ENCODE measurements around the gene SLC6A3.
"Not testable (repeated sequence)": the region's sequence is repeated elsewhere in the genome, so short reads cannot be mapped to it uniquely, and the experiment has no call there.

The SLC6A3 gene

GRCh38 chr5:1378866-1379659 lies 66.2 kb downstream of the SLC6A3 start:
- H3K4me1 ChIP-seq (ENCODE audit: control insufficient read depth in 1 of 2, insufficient read depth in 2 of 2, low read length in 2 of 2) = peaks cover 0 to 8% of the 10 kb centered on the region in 2 donors
- no peaks in the 10 kb centered on the region for H3K27me3 ChIP-seq (ENCODE audit: low read depth, low read length)
- H3K27ac ChIP-seq (ENCODE audit: low read length) = no peak overlapping the region
- H3K36me3 ChIP-seq (ENCODE audit: control insufficient read depth in 1 of 2, insufficient read depth in 2 of 2, low read length in 2 of 2) = no peaks in the 10 kb centered on the region
- H3K9me3 ChIP-seq (ENCODE audit: control insufficient read depth in 1 of 2, low read length in 2 of 2) = no peaks in the 10 kb centered on the region
- H3K4me3 ChIP-seq (ENCODE audit: low read depth in 1 of 2, low read length in 2 of 2) = no peak overlapping the region

- Histone ChIP-seq H3K9me3 (ENCODE audit: control insufficient read depth in 1 of 2, low read length in 2 of 2) (no peaks in the 10 kb centered on the region), H3K27ac (ENCODE audit: low read length) (no peak overlapping the region), H3K4me3 (ENCODE audit: low read depth in 1 of 2, low read length in 2 of 2) (no peak overlapping the region), H3K36me3 (ENCODE audit: control insufficient read depth in 1 of 2, insufficient read depth in 2 of 2, low read length in 2 of 2) (no peaks in the 10 kb centered on the region), H3K27me3 (ENCODE audit: low read depth, low read length) (no peaks in the 10 kb centered on the region), H3K4me1 (ENCODE audit: control insufficient read depth in 1 of 2, insufficient read depth in 2 of 2, low read length in 2 of 2) (peaks cover 0 to 8% of the 10 kb centered on the region in 2 donors)
These were observed 67.1 kb downstream of the SLC6A3 start for GRCh38 chr5:1378096-1378495.

- no peaks in the 10 kb centered on the region for H3K27me3 ChIP-seq (ENCODE audit: low read depth, low read length)
- no peak overlapping the region for H3K27ac ChIP-seq (ENCODE audit: low read length)
- no peaks in the 10 kb centered on the region for H3K36me3 ChIP-seq (ENCODE audit: control insufficient read depth in 1 of 2, insufficient read depth in 2 of 2, low read length in 2 of 2)
- peaks cover 0 to 8% of the 10 kb centered on the region in 2 donors for H3K4me1 ChIP-seq (ENCODE audit: control insufficient read depth in 1 of 2, insufficient read depth in 2 of 2, low read length in 2 of 2)
- no peaks in the 10 kb centered on the region for H3K9me3 ChIP-seq (ENCODE audit: control insufficient read depth in 1 of 2, low read length in 2 of 2)
- no peak overlapping the region for H3K4me3 ChIP-seq (ENCODE audit: low read depth in 1 of 2, low read length in 2 of 2)
These were observed 68.3 kb downstream of the SLC6A3 start for GRCh38 chr5:1376981-1377380.

- Histone ChIP-seq H3K9me3 (ENCODE audit: control insufficient read depth in 1 of 2, low read length in 2 of 2) (no peaks in the 10 kb centered on the region), H3K4me1 (ENCODE audit: control insufficient read depth in 1 of 2, insufficient read depth in 2 of 2, low read length in 2 of 2) (peaks cover 0 to 8% of the 10 kb centered on the region in 2 donors), H3K27me3 (ENCODE audit: low read depth, low read length) (no peaks in the 10 kb centered on the region), H3K27ac (ENCODE audit: low read length) (no peak overlapping the region), H3K4me3 (ENCODE audit: low read depth in 1 of 2, low read length in 2 of 2) (no peak overlapping the region), H3K36me3 (ENCODE audit: control insufficient read depth in 1 of 2, insufficient read depth in 2 of 2, low read length in 2 of 2) (no peaks in the 10 kb centered on the region)
These were observed 69.1 kb downstream of the SLC6A3 start for GRCh38 chr5:1375871-1376810.

- no peak overlapping the region for H3K4me3 ChIP-seq (ENCODE audit: low read depth in 1 of 2, low read length in 2 of 2)
- no peaks in the 10 kb centered on the region for H3K9me3 ChIP-seq (ENCODE audit: control insufficient read depth in 1 of 2, low read length in 2 of 2)
- H3K27me3 ChIP-seq (ENCODE audit: low read depth, low read length) = no peaks in the 10 kb centered on the region
- no peaks in the 10 kb centered on the region for H3K4me1 ChIP-seq (ENCODE audit: control insufficient read depth in 1 of 2, insufficient read depth in 2 of 2, low read length in 2 of 2)
- H3K27ac ChIP-seq (ENCODE audit: low read length) = no peak overlapping the region
- H3K36me3 ChIP-seq (ENCODE audit: control insufficient read depth in 1 of 2, insufficient read depth in 2 of 2, low read length in 2 of 2) = no peaks in the 10 kb centered on the region
These were observed 70.6 kb downstream of the SLC6A3 start for GRCh38 chr5:1374679-1375055.

GRCh38 chr5:1374030-1374678 lies 71.1 kb downstream of the SLC6A3 start:
- Histone ChIP-seq H3K4me1 (ENCODE audit: control insufficient read depth in 1 of 2, insufficient read depth in 2 of 2, low read length in 2 of 2) (no peaks in the 10 kb centered on the region), H3K27me3 (ENCODE audit: low read depth, low read length) (no peaks in the 10 kb centered on the region), H3K27ac (ENCODE audit: low read length) (no peak overlapping the region), H3K4me3 (ENCODE audit: low read depth in 1 of 2, low read length in 2 of 2) (no peak overlapping the region), H3K36me3 (ENCODE audit: control insufficient read depth in 1 of 2, insufficient read depth in 2 of 2, low read length in 2 of 2) (no peaks in the 10 kb centered on the region), H3K9me3 (ENCODE audit: control insufficient read depth in 1 of 2, low read length in 2 of 2) (no peaks in the 10 kb centered on the region)

GRCh38 chr5:1371972-1372342 lies 73.3 kb downstream of the SLC6A3 start:
- not testable (repeated sequence) for H3K27ac ChIP-seq (ENCODE audit: low read length); H3K4me3 ChIP-seq (ENCODE audit: low read depth in 1 of 2, low read length in 2 of 2); H3K9me3 ChIP-seq (ENCODE audit: control insufficient read depth in 1 of 2, low read length in 2 of 2); H3K4me1 ChIP-seq (ENCODE audit: control insufficient read depth in 1 of 2, insufficient read depth in 2 of 2, low read length in 2 of 2); H3K36me3 ChIP-seq (ENCODE audit: control insufficient read depth in 1 of 2, insufficient read depth in 2 of 2, low read length in 2 of 2); H3K27me3 ChIP-seq (ENCODE audit: low read depth, low read length)

GRCh38 chr5:1371218-1371971 lies 73.8 kb downstream of the SLC6A3 start:
- Histone ChIP-seq H3K9me3 (ENCODE audit: control insufficient read depth in 1 of 2, low read length in 2 of 2) (no peaks in the 10 kb centered on the region), H3K4me1 (ENCODE audit: control insufficient read depth in 1 of 2, insufficient read depth in 2 of 2, low read length in 2 of 2) (no peaks in the 10 kb centered on the region), H3K36me3 (ENCODE audit: control insufficient read depth in 1 of 2, insufficient read depth in 2 of 2, low read length in 2 of 2) (no peaks in the 10 kb centered on the region), H3K4me3 (ENCODE audit: low read depth in 1 of 2, low read length in 2 of 2) (no peak overlapping the region), H3K27me3 (ENCODE audit: low read depth, low read length) (no peaks in the 10 kb centered on the region), H3K27ac (ENCODE audit: low read length) (no peak overlapping the region)

- Histone ChIP-seq H3K9me3 (ENCODE audit: control insufficient read depth in 1 of 2, low read length in 2 of 2) (no peaks in the 10 kb centered on the region), H3K36me3 (ENCODE audit: control insufficient read depth in 1 of 2, insufficient read depth in 2 of 2, low read length in 2 of 2) (no peaks in the 10 kb centered on the region), H3K27me3 (ENCODE audit: low read depth, low read length) (no peaks in the 10 kb centered on the region), H3K4me1 (ENCODE audit: control insufficient read depth in 1 of 2, insufficient read depth in 2 of 2, low read length in 2 of 2) (no peaks in the 10 kb centered on the region), H3K27ac (ENCODE audit: low read length) (no peak overlapping the region), H3K4me3 (ENCODE audit: low read depth in 1 of 2, low read length in 2 of 2) (no peak overlapping the region)
These were observed 75.2 kb downstream of the SLC6A3 start for GRCh38 chr5:1370006-1370405.

GRCh38 chr5:1368756-1369155 lies 76.5 kb downstream of the SLC6A3 start:
- Histone ChIP-seq H3K4me1 (ENCODE audit: control insufficient read depth in 1 of 2, insufficient read depth in 2 of 2, low read length in 2 of 2) (no peaks in the 10 kb centered on the region), H3K27ac (ENCODE audit: low read length) (no peak overlapping the region), H3K27me3 (ENCODE audit: low read depth, low read length) (no peaks in the 10 kb centered on the region), H3K9me3 (ENCODE audit: control insufficient read depth in 1 of 2, low read length in 2 of 2) (no peaks in the 10 kb centered on the region), H3K4me3 (ENCODE audit: low read depth in 1 of 2, low read length in 2 of 2) (no peak overlapping the region), H3K36me3 (ENCODE audit: control insufficient read depth in 1 of 2, insufficient read depth in 2 of 2, low read length in 2 of 2) (no peaks in the 10 kb centered on the region)

- Histone ChIP-seq H3K27me3 (ENCODE audit: low read depth, low read length) (no peaks in the 10 kb centered on the region), H3K4me1 (ENCODE audit: control insufficient read depth in 1 of 2, insufficient read depth in 2 of 2, low read length in 2 of 2) (no peaks in the 10 kb centered on the region), H3K36me3 (ENCODE audit: control insufficient read depth in 1 of 2, insufficient read depth in 2 of 2, low read length in 2 of 2) (no peaks in the 10 kb centered on the region), H3K9me3 (ENCODE audit: control insufficient read depth in 1 of 2, low read length in 2 of 2) (no peaks in the 10 kb centered on the region), H3K4me3 (ENCODE audit: low read depth in 1 of 2, low read length in 2 of 2) (no peak overlapping the region), H3K27ac (ENCODE audit: low read length) (no peak overlapping the region)
These were observed 77.0 kb downstream of the SLC6A3 start for GRCh38 chr5:1368236-1368635.
